Measurements from ENCODE around the gene TSHR. TPM values are rescaled to one million over a fixed set of nuclear protein-coding genes. Genes with fewer than 3 reads are reported as not detected.

TSHR gene
- total RNA-seq, 1 experiment from 2014 or later = not detected

DNA sequence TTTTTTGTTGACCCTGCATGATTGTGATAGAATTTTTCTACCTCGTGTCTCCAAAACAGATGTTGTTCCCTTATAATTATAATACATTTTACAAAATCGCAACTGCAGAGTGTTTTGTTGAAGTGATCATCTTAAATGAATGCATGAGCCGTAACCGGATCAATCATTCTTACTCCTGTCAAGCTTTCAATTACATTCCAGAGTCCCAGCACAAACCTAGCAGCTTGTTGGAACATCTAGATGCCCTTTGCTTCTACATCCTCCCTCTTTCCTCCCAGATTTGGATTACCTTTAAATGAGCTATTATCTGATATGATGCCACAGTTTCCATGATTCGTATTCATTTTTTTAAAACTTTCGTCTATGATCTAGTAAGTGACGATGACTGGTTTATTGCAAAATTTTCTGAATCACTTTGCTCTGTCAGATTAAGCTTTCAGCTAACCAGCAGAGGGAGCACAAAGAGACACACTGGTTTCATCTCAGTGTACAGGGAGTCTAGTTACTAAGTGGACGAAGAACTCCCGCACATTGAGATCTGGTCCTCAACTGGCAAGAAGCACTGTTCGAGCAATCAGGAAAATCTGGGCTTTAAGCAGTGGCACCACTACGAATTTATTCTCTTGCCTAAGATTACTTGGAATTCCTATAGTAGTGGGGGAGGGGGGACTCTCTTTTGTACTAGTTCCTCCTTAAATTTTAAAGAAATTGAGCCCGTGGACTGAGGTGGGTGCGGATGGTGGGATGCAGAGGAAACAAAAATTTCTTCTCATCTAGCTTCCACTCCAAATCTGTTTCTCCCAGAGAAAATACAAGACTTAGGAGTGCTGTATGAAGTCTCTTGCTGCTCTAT, 40.9 kb downstream of the TSHR start:
- Histone ChIP-seq H3K9ac (ENCODE audit: low read length) (no peak overlapping the region), H3K9me3 (ENCODE audit: low read length) (no peaks in the 10 kb centered on the region), H3F3A (ENCODE audit: low read length, unreplicated experiment) (no peaks in the 10 kb centered on the region), H3K27me3 (ENCODE audit: low read length) (peaks cover 42% of the 10 kb centered on the region), H3K4me1 (ENCODE audit: insufficient read depth, low read length) (no peaks in the 10 kb centered on the region), H2AFZ (ENCODE audit: low read length) (peak overlapping the region; percentile 15; the same call in 1 of the 2 replicates), H4K20me1 (ENCODE audit: low read length) (no peaks in the 10 kb centered on the region), H3K9me2 (replicated peaks; ENCODE audit: low read length) (no peaks in the 10 kb centered on the region), H3K79me2 (ENCODE audit: low read length) (no peaks in the 10 kb centered on the region), H3K4me3 (ENCODE audit: low read length) (no peak overlapping the region), H3K36me3 (ENCODE audit: low read depth, low read length) (no peaks in the 10 kb centered on the region), H3K27ac (ENCODE audit: low read length) (no peak overlapping the region), H3K4me2 (ENCODE audit: low read length) (peak overlapping the region; percentile 49)
- no peak for TF ChIP-seq EZH2 (IDR thresholded peaks at IDR 0.05; ENCODE audit: low read length, unreplicated experiment)
- TF ChIP-seq, protein P1, sequence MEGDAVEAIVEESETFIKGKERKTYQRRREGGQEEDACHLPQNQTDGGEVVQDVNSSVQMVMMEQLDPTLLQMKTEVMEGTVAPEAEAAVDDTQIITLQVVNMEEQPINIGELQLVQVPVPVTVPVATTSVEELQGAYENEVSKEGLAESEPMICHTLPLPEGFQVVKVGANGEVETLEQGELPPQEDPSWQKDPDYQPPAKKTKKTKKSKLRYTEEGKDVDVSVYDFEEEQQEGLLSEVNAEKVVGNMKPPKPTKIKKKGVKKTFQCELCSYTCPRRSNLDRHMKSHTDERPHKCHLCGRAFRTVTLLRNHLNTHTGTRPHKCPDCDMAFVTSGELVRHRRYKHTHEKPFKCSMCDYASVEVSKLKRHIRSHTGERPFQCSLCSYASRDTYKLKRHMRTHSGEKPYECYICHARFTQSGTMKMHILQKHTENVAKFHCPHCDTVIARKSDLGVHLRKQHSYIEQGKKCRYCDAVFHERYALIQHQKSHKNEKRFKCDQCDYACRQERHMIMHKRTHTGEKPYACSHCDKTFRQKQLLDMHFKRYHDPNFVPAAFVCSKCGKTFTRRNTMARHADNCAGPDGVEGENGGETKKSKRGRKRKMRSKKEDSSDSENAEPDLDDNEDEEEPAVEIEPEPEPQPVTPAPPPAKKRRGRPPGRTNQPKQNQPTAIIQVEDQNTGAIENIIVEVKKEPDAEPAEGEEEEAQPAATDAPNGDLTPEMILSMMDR (conservative IDR thresholded peaks at IDR 0.05; ENCODE audit: low read depth, low read length) = peak; percentile 83
- no TSS peak for BruUV-seq (replicated peaks)
- peak; percentile 98 for ATAC-seq
- ChIA-PET CTCF (interaction anchor here (0.6 to 1.4 kb wide), 9 partner anchors 9 to 1417 kb away, joined by 3 to 9 read pairs (median 3); no protein-coding TSS in a partner anchor), POLR2A (ENCODE audit: unreplicated experiment) (interaction anchor here (0.7 kb wide), 1 partner anchor 74 kb away, joined by 3 read pairs; no protein-coding TSS in a partner anchor)
- DNase-seq = peak; percentile 83
- intact Hi-C loops (cut with micrococcal nuclease) = loop anchor here (1.0 kb wide), 5 partner anchors 66 to 468 kb away; no protein-coding TSS in a partner anchor

GRCh38 chr14:81001447-81001846, 46.0 kb downstream of the TSHR start:
- no peaks in the 10 kb centered on the region for H4K20me1 ChIP-seq (ENCODE audit: low read length)
- TF ChIP-seq EZH2 (IDR thresholded peaks at IDR 0.05; ENCODE audit: low read length, unreplicated experiment) = no peak
- TF ChIP-seq, protein P1 (conservative IDR thresholded peaks at IDR 0.05; ENCODE audit: low read depth, low read length) = no peak
- TF ChIP-seq EZH2phosphoT487 (IDR thresholded peaks at IDR 0.05; ENCODE audit: borderline replicate concordance, low read length) = no peak
- no peaks in the 10 kb centered on the region for H3K79me2 ChIP-seq (ENCODE audit: low read length)
- no peak for ATAC-seq
- ChIA-PET POLR2A (ENCODE audit: unreplicated experiment) (no interaction called here), CTCF (no interaction called here)
- no peaks in the 10 kb centered on the region for H3K4me1 ChIP-seq (ENCODE audit: insufficient read depth, low read length)
- no peaks in the 10 kb centered on the region for H3K9me2 ChIP-seq (replicated peaks; ENCODE audit: low read length)
- no peaks in the 10 kb centered on the region for H3F3A ChIP-seq (ENCODE audit: low read length, unreplicated experiment)
- H3K9me3 ChIP-seq (ENCODE audit: low read length) = no peaks in the 10 kb centered on the region
- no peak for DNase-seq
- peaks cover 40% of the 10 kb centered on the region for H3K27me3 ChIP-seq (ENCODE audit: low read length)
- no peak overlapping the region for H2AFZ ChIP-seq (ENCODE audit: low read length)
- no peak overlapping the region for H3K27ac ChIP-seq (ENCODE audit: low read length)
- intact Hi-C loops (cut with micrococcal nuclease) = no loop called here
- no peak overlapping the region for H3K9ac ChIP-seq (ENCODE audit: low read length)
- H3K36me3 ChIP-seq (ENCODE audit: low read depth, low read length) = no peaks in the 10 kb centered on the region
- H3K4me3 ChIP-seq (ENCODE audit: low read length) = no peak overlapping the region
- H3K4me2 ChIP-seq (ENCODE audit: low read length) = no peak overlapping the region
- BruUV-seq (replicated peaks) = no TSS peak

DNA sequence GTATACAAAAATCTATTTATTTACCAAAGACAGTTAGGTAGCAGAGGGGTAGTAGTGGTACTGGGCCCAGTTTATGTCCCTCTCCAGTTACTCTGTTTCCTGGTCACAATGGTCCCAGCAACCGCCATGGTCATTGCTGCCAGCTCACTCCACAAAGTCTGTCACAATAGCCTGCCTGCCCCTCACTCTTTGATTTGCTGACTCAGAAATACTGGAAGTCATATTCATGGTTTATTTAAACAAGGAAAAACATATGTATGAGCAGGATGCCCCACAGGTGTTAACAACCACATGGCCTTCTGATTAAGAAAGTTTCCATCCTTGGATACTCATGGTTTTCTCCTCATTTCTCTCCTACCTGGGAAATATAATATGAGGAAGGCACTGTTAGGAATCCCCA, 49.2 kb downstream of the TSHR start:
- intact Hi-C loops (cut with micrococcal nuclease) = no loop called here
- no peaks in the 10 kb centered on the region for H3K9me2 ChIP-seq (replicated peaks; ENCODE audit: low read length)
- H3K36me3 ChIP-seq (ENCODE audit: low read depth, low read length) = no peaks in the 10 kb centered on the region
- no peak overlapping the region for H3K4me2 ChIP-seq (ENCODE audit: low read length)
- H3K9me3 ChIP-seq (ENCODE audit: low read length) = no peaks in the 10 kb centered on the region
- ChIA-PET POLR2A (ENCODE audit: unreplicated experiment) (no interaction called here), CTCF (no interaction called here)
- no peaks in the 10 kb centered on the region for H3K4me1 ChIP-seq (ENCODE audit: insufficient read depth, low read length)
- DNase-seq (no peak), ATAC-seq (no peak)
- H2AFZ ChIP-seq (ENCODE audit: low read length) = no peak overlapping the region
- no peak overlapping the region for H3K27ac ChIP-seq (ENCODE audit: low read length)
- no peaks in the 10 kb centered on the region for H3K79me2 ChIP-seq (ENCODE audit: low read length)
- no peaks in the 10 kb centered on the region for H3F3A ChIP-seq (ENCODE audit: low read length, unreplicated experiment)
- no peaks in the 10 kb centered on the region for H4K20me1 ChIP-seq (ENCODE audit: low read length)
- H3K9ac ChIP-seq (ENCODE audit: low read length) = no peak overlapping the region
- BruUV-seq (replicated peaks) = no TSS peak
- TF ChIP-seq, protein P1 (conservative IDR thresholded peaks at IDR 0.05; ENCODE audit: low read depth, low read length) = no peak
- no peak for TF ChIP-seq EZH2phosphoT487 (IDR thresholded peaks at IDR 0.05; ENCODE audit: borderline replicate concordance, low read length)
- H3K27me3 ChIP-seq (ENCODE audit: low read length) = peaks cover 27% of the 10 kb centered on the region; the same call in 1 of the 2 replicates
- no peak overlapping the region for H3K4me3 ChIP-seq (ENCODE audit: low read length)
